Measurements from ENCODE around the gene NTRK3. TPM values are rescaled to one million over a fixed set of nuclear protein-coding genes. Genes with fewer than 3 reads are reported as not detected.

The NTRK3 gene
- total and polyA plus RNA-seq, 2 of the 13 experiments (the other 11 are each of a cell fraction or from before 2014, with no cell fraction given), result not detected

DNA sequence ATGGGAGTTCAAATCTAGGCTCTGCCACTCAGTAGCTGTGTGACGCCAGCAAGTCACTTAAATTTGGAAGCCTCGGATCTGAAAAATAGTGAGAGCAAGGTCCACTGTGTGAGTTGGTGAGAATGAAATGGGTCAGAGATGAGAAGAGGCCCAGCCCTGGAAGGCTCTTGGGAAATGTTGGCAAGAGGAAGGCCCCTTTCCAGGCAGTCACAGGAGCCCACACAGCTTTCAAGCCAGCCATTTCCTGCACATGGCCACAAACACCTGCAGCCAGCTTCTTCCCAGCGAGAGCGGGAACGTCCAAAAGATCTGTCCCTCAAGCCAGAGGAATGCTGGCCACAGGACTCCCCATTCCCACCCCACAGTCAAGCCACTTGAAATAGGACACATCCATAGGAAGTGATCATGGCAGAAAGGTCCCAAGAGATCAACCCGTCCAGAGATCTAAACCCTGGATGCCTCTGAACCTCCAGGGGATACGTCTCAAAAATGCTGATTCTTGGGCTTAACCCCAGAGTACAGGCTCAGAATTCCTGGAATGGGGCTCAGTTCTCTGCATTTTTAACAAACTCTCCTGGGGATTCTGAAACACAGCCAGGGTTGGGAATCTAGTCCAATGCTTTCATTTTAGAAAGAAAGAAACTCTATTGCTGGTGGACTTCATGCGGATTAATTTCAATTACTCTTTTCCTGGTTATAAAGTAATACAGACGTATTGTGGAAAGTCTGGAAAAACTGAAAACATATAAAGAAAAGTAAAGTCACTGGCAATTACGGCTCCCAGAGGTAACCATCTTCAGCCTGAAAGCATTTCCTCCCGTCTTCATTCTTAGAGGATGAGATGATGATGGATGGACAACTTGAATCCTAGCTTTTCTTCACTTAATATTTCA is 35.9 kb downstream of the NTRK3 start:
- H2AFZ ChIP-seq (ENCODE audit: low read length), result no peak overlapping the region
- intact Hi-C loops (cut with micrococcal nuclease; ENCODE audit: unreplicated experiment), result no loop called here
- ATAC-seq (no peak), DNase-seq (ENCODE audit: low spot score) (no peak), FAIRE-seq (no peak)
- no peaks in the 10 kb centered on the region for H3K9me3 ChIP-seq (ENCODE audit: low read length)
- BruUV-seq (replicated peaks), result no TSS peak
- H3K36me3 ChIP-seq (replicated peaks in 1 of 2; ENCODE audit: control insufficient read depth in 1 of 2, insufficient read depth in 2 of 2, low read length in 2 of 2), result no peaks in the 10 kb centered on the region
- TF ChIP-seq, protein P1, sequence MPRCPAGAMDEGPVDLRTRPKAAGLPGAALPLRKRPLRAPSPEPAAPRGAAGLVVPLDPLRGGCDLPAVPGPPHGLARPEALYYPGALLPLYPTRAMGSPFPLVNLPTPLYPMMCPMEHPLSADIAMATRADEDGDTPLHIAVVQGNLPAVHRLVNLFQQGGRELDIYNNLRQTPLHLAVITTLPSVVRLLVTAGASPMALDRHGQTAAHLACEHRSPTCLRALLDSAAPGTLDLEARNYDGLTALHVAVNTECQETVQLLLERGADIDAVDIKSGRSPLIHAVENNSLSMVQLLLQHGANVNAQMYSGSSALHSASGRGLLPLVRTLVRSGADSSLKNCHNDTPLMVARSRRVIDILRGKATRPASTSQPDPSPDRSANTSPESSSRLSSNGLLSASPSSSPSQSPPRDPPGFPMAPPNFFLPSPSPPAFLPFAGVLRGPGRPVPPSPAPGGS (CRISPR knock-in tag; IDR thresholded peaks at IDR 0.05), result no peak
- TF ChIP-seq ISX (CRISPR knock-in tag; conservative IDR thresholded peaks at IDR 0.05), result no peak
- no peak for TF ChIP-seq ZNF607 (CRISPR knock-in tag; IDR thresholded peaks at IDR 0.05; ENCODE audit: borderline replicate concordance)
- TF ChIP-seq, protein P2, sequence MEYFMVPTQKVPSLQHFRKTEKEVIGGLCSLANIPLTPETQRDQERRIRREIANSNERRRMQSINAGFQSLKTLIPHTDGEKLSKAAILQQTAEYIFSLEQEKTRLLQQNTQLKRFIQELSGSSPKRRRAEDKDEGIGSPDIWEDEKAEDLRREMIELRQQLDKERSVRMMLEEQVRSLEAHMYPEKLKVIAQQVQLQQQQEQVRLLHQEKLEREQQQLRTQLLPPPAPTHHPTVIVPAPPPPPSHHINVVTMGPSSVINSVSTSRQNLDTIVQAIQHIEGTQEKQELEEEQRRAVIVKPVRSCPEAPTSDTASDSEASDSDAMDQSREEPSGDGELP (IDR thresholded peaks at IDR 0.05; ENCODE audit: borderline replicate concordance, low read depth), result no peak
- TF ChIP-seq, protein P3, sequence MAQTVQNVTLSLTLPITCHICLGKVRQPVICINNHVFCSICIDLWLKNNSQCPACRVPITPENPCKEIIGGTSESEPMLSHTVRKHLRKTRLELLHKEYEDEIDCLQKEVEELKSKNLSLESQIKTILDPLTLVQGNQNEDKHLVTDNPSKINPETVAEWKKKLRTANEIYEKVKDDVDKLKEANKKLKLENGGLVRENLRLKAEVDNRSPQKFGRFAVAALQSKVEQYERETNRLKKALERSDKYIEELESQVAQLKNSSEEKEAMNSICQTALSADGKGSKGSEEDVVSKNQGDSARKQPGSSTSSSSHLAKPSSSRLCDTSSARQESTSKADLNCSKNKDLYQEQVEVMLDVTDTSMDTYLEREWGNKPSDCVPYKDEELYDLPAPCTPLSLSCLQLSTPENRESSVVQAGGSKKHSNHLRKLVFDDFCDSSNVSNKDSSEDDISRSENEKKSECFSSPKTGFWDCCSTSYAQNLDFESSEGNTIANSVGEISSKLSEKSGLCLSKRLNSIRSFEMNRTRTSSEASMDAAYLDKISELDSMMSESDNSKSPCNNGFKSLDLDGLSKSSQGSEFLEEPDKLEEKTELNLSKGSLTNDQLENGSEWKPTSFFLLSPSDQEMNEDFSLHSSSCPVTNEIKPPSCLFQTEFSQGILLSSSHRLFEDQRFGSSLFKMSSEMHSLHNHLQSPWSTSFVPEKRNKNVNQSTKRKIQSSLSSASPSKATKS (CRISPR knock-in tag; IDR thresholded peaks at IDR 0.05), result no peak
- TF ChIP-seq, protein P4, sequence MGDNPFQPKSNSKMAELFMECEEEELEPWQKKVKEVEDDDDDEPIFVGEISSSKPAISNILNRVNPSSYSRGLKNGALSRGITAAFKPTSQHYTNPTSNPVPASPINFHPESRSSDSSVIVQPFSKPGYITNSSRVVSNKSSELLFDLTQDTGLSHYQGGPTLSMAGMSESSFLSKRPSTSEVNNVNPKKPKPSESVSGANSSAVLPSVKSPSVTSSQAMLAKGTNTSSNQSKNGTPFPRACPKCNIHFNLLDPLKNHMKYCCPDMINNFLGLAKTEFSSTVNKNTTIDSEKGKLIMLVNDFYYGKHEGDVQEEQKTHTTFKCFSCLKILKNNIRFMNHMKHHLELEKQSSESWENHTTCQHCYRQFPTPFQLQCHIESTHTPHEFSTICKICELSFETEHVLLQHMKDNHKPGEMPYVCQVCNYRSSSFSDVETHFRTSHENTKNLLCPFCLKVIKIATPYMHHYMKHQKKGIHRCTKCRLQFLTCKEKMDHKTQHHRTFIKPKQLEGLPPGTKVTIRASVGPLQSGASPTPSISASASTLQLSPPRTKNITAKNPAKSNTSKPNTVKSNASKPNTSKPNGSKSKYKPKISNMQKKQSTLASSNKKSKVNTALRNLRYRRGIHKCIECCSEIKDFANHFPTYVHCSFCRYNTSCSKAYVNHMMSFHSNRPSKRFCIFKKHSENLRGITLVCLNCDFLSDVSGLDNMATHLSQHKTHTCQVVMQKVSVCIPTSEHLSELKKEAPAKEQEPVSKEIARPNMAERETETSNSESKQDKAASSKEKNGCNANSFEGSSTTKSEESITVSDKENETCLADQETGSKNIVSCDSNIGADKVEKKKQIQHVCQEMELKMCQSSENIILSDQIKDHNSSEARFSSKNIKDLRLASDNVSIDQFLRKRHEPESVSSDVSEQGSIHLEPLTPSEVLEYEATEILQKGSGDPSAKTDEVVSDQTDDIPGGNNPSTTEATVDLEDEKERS (CRISPR knock-in tag; IDR thresholded peaks at IDR 0.05), result no peak
- TF ChIP-seq ZNF644 (CRISPR knock-in tag; IDR thresholded peaks at IDR 0.05; ENCODE audit: low read depth), result no peak
- no peak for TF ChIP-seq ZNF546 (CRISPR knock-in tag; conservative IDR thresholded peaks at IDR 0.05)
- no peak for TF ChIP-seq MTA3 (CRISPR knock-in tag; IDR thresholded peaks at IDR 0.05)
- no peaks in the 10 kb centered on the region for H3K79me2 ChIP-seq (ENCODE audit: insufficient read depth, low read length)
- no peaks in the 10 kb centered on the region for H3K4me1 ChIP-seq (ENCODE audit: insufficient read depth, low read length)
- POLR2A ChIA-PET, result no interaction called here
- no peak overlapping the region for H3K9ac ChIP-seq (ENCODE audit: insufficient read depth, low read depth, low read length)
- H3K4me3 ChIP-seq (replicated peaks in 1 of 3; ENCODE audit: insufficient read depth in 1 of 3, low read depth in 2 of 3, low read length in 3 of 3), result no peak overlapping the region
- in situ Hi-C loops (cut with HindIII; ENCODE audit: extremely low pct_ligation_motif_present, low pct_unique_long_range_greater_than_20kb), result no loop called here
- no peak overlapping the region for H3K27ac ChIP-seq (ENCODE audit: extremely low read length, insufficient read depth, low read length)
- H3K4me2 ChIP-seq (ENCODE audit: low read depth, low read length), result no peak overlapping the region
- no peaks in the 10 kb centered on the region for H4K20me1 ChIP-seq (ENCODE audit: insufficient read depth, low read length)
- 10% methylated on average over 6 of the region's 11 CpGs for WGBS (ENCODE audit: low lambda C conversion rate)
- peaks cover 2 to 19% of the 10 kb centered on the region in 2 experiments; a peak in 3 of 5 replicates for H3K27me3 ChIP-seq (ENCODE audit: control insufficient read depth in 1 of 2, insufficient read depth in 2 of 2, low read length in 2 of 2)
- CTCF ChIA-PET (ENCODE audit: low intra/inter-chr PET ratio, low total read pairs), result no interaction called here
